HG03571 (cell line): Measurements from ENCODE around the gene LIPI.
"Not testable (repeated sequence)": the region's sequence is repeated elsewhere in the genome, so short reads cannot be mapped to it uniquely, and the experiment has no call there.

Experiments used
- ATAC-seq: cut with Tn5 transposase; IDR thresholded peaks from one replicate; pipeline ENCODE4 v1.9.1; 2021; ENCODE audit not compliant: unreplicated experiment

Gene LIPI

GRCh38 chr21:14120091-14120734 is 90.5 kb downstream of the LIPI start:
- no peak for ATAC-seq

GRCh38 chr21:14119038-14119437 is 91.7 kb downstream of the LIPI start:
- no peak for ATAC-seq

- ATAC-seq, result peak; percentile 88
Observed at GRCh38 chr21:14116080-14116481, 94.7 kb downstream of the LIPI start.

- no peak for ATAC-seq
Observed at GRCh38 chr21:14115646-14116045, 95.1 kb downstream of the LIPI start.

GRCh38 chr21:14114251-14114650 is 96.5 kb downstream of the LIPI start:
- no peak for ATAC-seq

GRCh38 chr21:14104564-14104963 is 106.2 kb downstream of the LIPI start:
- not testable (repeated sequence) for ATAC-seq

- ATAC-seq, result no peak
Observed at GRCh38 chr21:14099570-14099969, 111.2 kb downstream of the LIPI start.

GRCh38 chr21:14097881-14098499 is 112.8 kb downstream of the LIPI start:
- no peak for ATAC-seq

- no peak for ATAC-seq
Observed at GRCh38 chr21:14096577-14096976, 114.2 kb downstream of the LIPI start.

GRCh38 chr21:14096172-14096571 is 114.6 kb downstream of the LIPI start:
- no peak for ATAC-seq

GRCh38 chr21:14095056-14095455 is 115.7 kb downstream of the LIPI start:
- ATAC-seq, result no peak

- ATAC-seq, result no peak
Observed at GRCh38 chr21:14092834-14093560, 117.8 kb downstream of the LIPI start.

- ATAC-seq, result not testable (repeated sequence)
Observed at GRCh38 chr21:14090184-14090583, 120.6 kb downstream of the LIPI start.

GRCh38 chr21:14088391-14088790 is 122.4 kb downstream of the LIPI start:
- ATAC-seq, result no peak

- ATAC-seq, result peak; percentile 45
Observed at GRCh38 chr21:14086553-14086952, 124.2 kb downstream of the LIPI start.

GRCh38 chr21:14084701-14085100 is 126.1 kb downstream of the LIPI start:
- ATAC-seq, result no peak

GRCh38 chr21:14084068-14084501 is 126.7 kb downstream of the LIPI start:
- no peak for ATAC-seq

- ATAC-seq, result no peak
Observed at GRCh38 chr21:14080764-14081096, 130.0 kb downstream of the LIPI start.

GRCh38 chr21:14080040-14080763 is 130.6 kb downstream of the LIPI start:
- ATAC-seq, result no peak

- no peak for ATAC-seq
Observed at GRCh38 chr21:14078746-14079375, 131.9 kb downstream of the LIPI start.

GRCh38 chr21:14076143-14076806 is 134.5 kb downstream of the LIPI start:
- ATAC-seq, result no peak
